GM23248 (cell line): ENCODE data around the gene DNMT3B. TPM values are rescaled to one million over a fixed set of nuclear protein-coding genes. Genes with fewer than 3 reads are reported as not detected.

Source experiments
- DNase-seq: peaks from one replicate; pipeline ENCODE4 v3.0.0-alpha.2; 2015
- H2AFZ ChIP-seq: fragments of 200-600 bp; sonication (generic); 2 replicates; pipeline ENCODE4 v1.6.1; 2016; ENCODE audit warnings: antibody characterized with exemption
- H3F3A ChIP-seq: fragments of 200-600 bp; sonication (generic); 2 replicates; pipeline ENCODE4 v1.6.1; 2016; ENCODE audit warnings: mild to moderate bottlenecking, antibody characterized with exemption, mixed run types; ENCODE audit not compliant: insufficient read depth
- H3K27ac ChIP-seq: fragments of 200-600 bp; sonication (generic); 2 replicates; pipeline ENCODE4 v1.5.1; 2016; ENCODE audit warnings: mild to moderate bottlenecking
- H3K27me3 ChIP-seq: fragments of 200-600 bp; sonication (generic); replicated peaks from 2 replicates; pipeline ENCODE4 v1.6.1; 2016; ENCODE audit warnings: mild to moderate bottlenecking; ENCODE audit not compliant: insufficient read depth
- H3K36me3 ChIP-seq: fragments of 200-600 bp; sonication (generic); 2 replicates; pipeline ENCODE4 v1.6.1; 2016; ENCODE audit warnings: low read depth, mild to moderate bottlenecking
- H3K4me1 ChIP-seq: fragments of 200-600 bp; sonication (generic); 2 replicates; pipeline ENCODE4 v1.6.1; 2016; ENCODE audit warnings: mild to moderate bottlenecking; ENCODE audit not compliant: insufficient read depth
- H3K4me2 ChIP-seq: fragments of 200-600 bp; sonication (generic); one replicate; pipeline ENCODE4 v1.6.1; 2016; ENCODE audit warnings: mild to moderate bottlenecking; ENCODE audit not compliant: unreplicated experiment
- H3K4me3 ChIP-seq: fragments of 200-600 bp; sonication (generic); 2 replicates; pipeline ENCODE4 v1.5.1; 2016; ENCODE audit warnings: mild to moderate bottlenecking
- H3K79me2 ChIP-seq: fragments of 200-600 bp; sonication (generic); 2 replicates; pipeline ENCODE4 v1.6.1; 2016; ENCODE audit warnings: mild to moderate bottlenecking; ENCODE audit not compliant: insufficient read depth
- H3K9ac ChIP-seq: fragments of 200-600 bp; sonication (generic); 2 replicates; pipeline ENCODE4 v1.6.1; 2016; ENCODE audit warnings: mild to moderate bottlenecking
- H3K9me2 ChIP-seq: fragments of 200-600 bp; sonication (generic); 2 replicates; pipeline ENCODE4 v1.6.1; 2016; ENCODE audit warnings: mixed run types, mild to moderate bottlenecking, moderate library complexity; ENCODE audit not compliant: insufficient read depth
- H3K9me3 ChIP-seq: fragments of 200-600 bp; sonication (generic); one replicate; pipeline ENCODE4 v1.6.1; 2017; ENCODE audit warnings: low read depth
- H4K20me1 ChIP-seq: fragments of 200-600 bp; sonication (generic); 2 replicates; pipeline ENCODE4 v1.6.0; 2016; ENCODE audit not compliant: insufficient read depth
- EZH2 ChIP-seq: fragments of 200-600 bp; sonication (generic); IDR thresholded peaks from 2 replicates; pipeline ENCODE4 v1.6.1; 2018; ENCODE audit warnings: antibody characterized with exemption, mild to moderate bottlenecking; ENCODE audit not compliant: insufficient read depth, poor library complexity, severe bottlenecking
- EZH2phosphoT487 ChIP-seq: fragments of 200-600 bp; sonication (generic); IDR thresholded peaks from 2 replicates; pipeline ENCODE4 v1.6.1; 2018; ENCODE audit warnings: antibody characterized with exemption, moderate library complexity, mild to moderate bottlenecking, low read depth; ENCODE audit not compliant: insufficient read depth
- WGBS, 2 experiments: methylation state at CpG; one replicate each; pipeline ENCODE4 v1.1.6; 2015 to 2017; ENCODE audit warnings: low lambda C conversion rate in 2 of 2, low coverage in 1 of 2; ENCODE audit errors: missing lambda C conversion rate in 2 of 2; 5-methylcytosine and 5-hydroxymethylcytosine counted together
- in situ Hi-C: fragments of 300-500 bp; cut with MboI; formaldehyde crosslinking; loops from 2 replicates; pipeline ENCODE4 v1.15.0; 2020
- polyA plus RNA-seq: library from polyadenylated mRNA; unstranded; fragments of >200 nt; fragmentation: Nextera tagmentation; extraction: Ambion mirVana; gene quantifications from 2 replicates; pipeline ENCODE4 v1.2.1, GENCODE V29; 2016
- total RNA-seq: library from RNA; depleted of rRNA; stranded (reverse); fragments of >200 nt; shearing (Covaris generic); gene quantifications from 2 replicates; pipeline ENCODE4 v1.2.3, GENCODE V29; 2014; rRNA removed

DNMT3B gene
- total and polyA plus RNA-seq, 2 experiments from 2014 or later = 0.85 to 1.5 TPM

DNA sequence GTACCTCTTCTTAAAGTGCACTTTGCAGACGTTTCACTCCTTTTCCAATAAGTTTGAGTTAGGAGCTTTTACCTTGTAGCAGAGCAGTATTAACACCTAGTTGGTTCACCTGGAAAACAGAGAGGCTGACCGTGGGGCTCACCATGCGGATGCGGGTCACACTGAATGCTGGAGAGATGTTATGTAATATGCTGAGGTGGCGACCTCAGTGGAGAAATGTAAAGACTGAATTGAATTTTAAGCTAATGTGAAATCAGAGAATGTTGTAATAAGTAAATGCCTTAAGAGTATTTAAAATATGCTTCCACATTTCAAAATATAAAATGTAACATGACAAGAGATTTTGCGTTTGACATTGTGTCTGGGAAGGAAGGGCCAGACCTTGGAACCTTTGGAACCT is 86.7 kb downstream of the DNMT3B start:
- H3K9me2 ChIP-seq = no peaks in the 10 kb centered on the region
- H3K9ac ChIP-seq = no peak overlapping the region
- peaks cover 54% of the 10 kb centered on the region for H3K36me3 ChIP-seq
- WGBS, 2 experiments = 97 to 98% methylated on average over 6 of the region's 6 CpGs
- no peak overlapping the region for H2AFZ ChIP-seq
- no peaks in the 10 kb centered on the region for H4K20me1 ChIP-seq
- H3F3A ChIP-seq = peaks cover 6% of the 10 kb centered on the region; the same call in 1 of the 2 replicates
- peaks cover 9% of the 10 kb centered on the region; the same call in 1 of the 2 replicates for H3K4me1 ChIP-seq
- no peak overlapping the region for H3K4me2 ChIP-seq
- DNase-seq = no peak
- H3K9me3 ChIP-seq = no peaks in the 10 kb centered on the region
- H3K27ac ChIP-seq = no peak overlapping the region
- H3K27me3 ChIP-seq = no peaks in the 10 kb centered on the region
- TF ChIP-seq EZH2 (no peak), EZH2phosphoT487 (no peak)
- H3K4me3 ChIP-seq = no peak overlapping the region
- in situ Hi-C loops = no loop called here
- H3K79me2 ChIP-seq = peaks cover 47% of the 10 kb centered on the region

DNA sequence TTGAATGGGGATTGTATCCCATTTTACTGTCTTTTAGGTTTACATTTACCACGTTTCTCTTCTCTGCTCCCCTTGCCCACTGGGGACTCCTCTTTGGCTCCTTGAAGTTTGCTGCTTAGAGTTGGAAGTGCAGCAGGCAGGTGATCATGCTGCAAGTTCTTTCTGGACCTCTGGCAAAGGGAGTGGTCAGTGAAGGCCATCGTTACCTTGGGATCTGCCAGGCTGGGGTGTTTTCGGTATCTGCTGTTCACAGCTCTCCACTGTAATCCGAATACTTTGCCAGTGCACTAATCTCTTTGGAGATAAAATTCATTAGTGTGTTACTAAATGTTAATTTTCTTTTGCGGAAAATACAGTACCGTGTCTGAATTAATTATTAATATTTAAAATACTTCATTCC is 87.4 kb downstream of the DNMT3B start:
- Histone ChIP-seq H3K4me1 (peaks cover 9% of the 10 kb centered on the region; the same call in 1 of the 2 replicates), H3K79me2 (peaks cover 39% of the 10 kb centered on the region), H3K9me3 (no peaks in the 10 kb centered on the region), H3K27ac (no peak overlapping the region), H3K4me2 (no peak overlapping the region), H4K20me1 (no peaks in the 10 kb centered on the region), H3K4me3 (no peak overlapping the region), H2AFZ (no peak overlapping the region), H3K27me3 (no peaks in the 10 kb centered on the region), H3K9ac (no peak overlapping the region), H3K9me2 (no peaks in the 10 kb centered on the region), H3K36me3 (peaks cover 54% of the 10 kb centered on the region), H3F3A (peaks cover 6% of the 10 kb centered on the region; the same call in 1 of the 2 replicates)
- DNase-seq = no peak
- TF ChIP-seq EZH2 (no peak), EZH2phosphoT487 (no peak)
- WGBS, 2 experiments = 93% methylated on average over 6 of the region's 6 CpGs
- in situ Hi-C loops = no loop called here

- in situ Hi-C loops = no loop called here
- Histone ChIP-seq H3K27me3 (no peaks in the 10 kb centered on the region), H3K4me3 (no peak overlapping the region), H2AFZ (no peak overlapping the region), H3K4me2 (no peak overlapping the region), H3F3A (no peaks in the 10 kb centered on the region), H3K9me2 (no peaks in the 10 kb centered on the region), H3K36me3 (peaks cover 13% of the 10 kb centered on the region; the same call in 1 of the 2 replicates), H3K4me1 (no peaks in the 10 kb centered on the region), H3K9ac (no peak overlapping the region), H3K79me2 (peaks cover 19% of the 10 kb centered on the region), H3K9me3 (no peaks in the 10 kb centered on the region), H3K27ac (no peak overlapping the region), H4K20me1 (no peaks in the 10 kb centered on the region)
- no peak for DNase-seq
- WGBS, 2 experiments = 77 to 82% methylated on average over 7 of the region's 7 CpGs
- no peak for TF ChIP-seq EZH2
- no peak for TF ChIP-seq EZH2phosphoT487
Measured at GRCh38 chr20:32855387-32855786, 93.2 kb downstream of the DNMT3B start.

DNA sequence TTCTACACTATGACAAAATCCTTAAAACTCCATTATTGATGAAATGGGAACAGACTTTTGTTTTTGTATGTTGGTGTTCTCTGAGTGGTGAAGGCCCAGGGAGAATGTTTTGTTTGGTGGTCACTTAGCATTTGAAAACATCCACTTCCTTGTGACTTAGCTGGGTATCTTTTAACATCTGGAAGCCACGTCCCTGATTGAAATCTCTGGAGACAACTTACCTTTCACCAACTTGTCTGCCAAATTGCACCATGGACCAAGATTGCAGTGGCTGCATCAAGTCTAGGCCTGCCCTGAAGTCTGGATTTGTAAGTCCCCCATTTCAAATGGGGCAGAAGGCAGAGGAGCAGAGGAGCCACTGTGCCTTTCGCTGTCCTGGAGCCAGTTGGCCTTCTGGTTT is 96.0 kb downstream of the DNMT3B start:
- no peak overlapping the region for H3K9ac ChIP-seq
- peaks cover 6% of the 10 kb centered on the region; the same call in 1 of the 2 replicates for H3K36me3 ChIP-seq
- no peak overlapping the region for H2AFZ ChIP-seq
- no peaks in the 10 kb centered on the region for H3F3A ChIP-seq
- H3K4me1 ChIP-seq = no peaks in the 10 kb centered on the region
- no peaks in the 10 kb centered on the region for H3K9me3 ChIP-seq
- in situ Hi-C loops = no loop called here
- H3K9me2 ChIP-seq = no peaks in the 10 kb centered on the region
- H3K27ac ChIP-seq = no peak overlapping the region
- H3K79me2 ChIP-seq = peaks cover 12% of the 10 kb centered on the region; the same call in 1 of the 2 replicates
- H3K4me3 ChIP-seq = no peak overlapping the region
- DNase-seq = no peak
- no peak overlapping the region for H3K4me2 ChIP-seq
- no peaks in the 10 kb centered on the region for H3K27me3 ChIP-seq
- H4K20me1 ChIP-seq = no peaks in the 10 kb centered on the region
- WGBS, 2 experiments = 95 to 97% methylated on average over 2 of the region's 2 CpGs
- TF ChIP-seq EZH2 (no peak), EZH2phosphoT487 (no peak)

Other genes starting within 250 kb of the DNMT3B start
- gene NOL4L, start 177.1 kb upstream of the DNMT3B start, total RNA-seq = 5.2 and 8.7 TPM in 2 replicates
- 7.9 and 8.3 TPM in 2 replicates for gene NOL4L, start 177.1 kb upstream of the DNMT3B start, polyA plus RNA-seq
- not detected in 2 replicates for gene C20orf203, start 88.4 kb upstream of the DNMT3B start, total RNA-seq
- not detected in 2 replicates for gene C20orf203, start 88.4 kb upstream of the DNMT3B start, polyA plus RNA-seq
- 32.0 and 37.0 TPM in 2 replicates for gene COMMD7, start 18.9 kb upstream of the DNMT3B start, total RNA-seq
- gene COMMD7, start 18.9 kb upstream of the DNMT3B start, polyA plus RNA-seq = 68.8 and 72.5 TPM in 2 replicates
- gene MAPRE1, start 57.6 kb downstream of the DNMT3B start, total RNA-seq = 91.3 and 94.8 TPM in 2 replicates
- gene MAPRE1, start 57.6 kb downstream of the DNMT3B start, polyA plus RNA-seq = 77.4 and 82.8 TPM in 2 replicates
- gene EFCAB8, start 96.5 kb downstream of the DNMT3B start, total RNA-seq = 0.13 TPM in 1 of 2 replicates, not detected in the other
- gene EFCAB8, start 96.5 kb downstream of the DNMT3B start, polyA plus RNA-seq = not detected in 2 replicates
- not detected in 2 replicates for gene SUN5, start 242.0 kb downstream of the DNMT3B start, total RNA-seq
- gene SUN5, start 242.0 kb downstream of the DNMT3B start, polyA plus RNA-seq = not detected in 2 replicates
- not detected in 2 replicates for gene BPIFB2, start 245.3 kb downstream of the DNMT3B start, total RNA-seq
- gene BPIFB2, start 245.3 kb downstream of the DNMT3B start, polyA plus RNA-seq = not detected in 2 replicates